Effector CD8-positive, alpha-beta T cell (primary cell): Measurements from ENCODE around the gene CYYR1.

Experiments
- DNase-seq: peaks from one replicate; lab custom pipeline; 2025; lab: John Stamatoyannopoulos, UW

CYYR1 gene

GRCh38 chr21:26433386-26433785 lies 139.7 kb downstream of the CYYR1 start:
- no peak for DNase-seq

- DNase-seq: no peak
Observed at GRCh38 chr21:26432410-26432809, 140.7 kb downstream of the CYYR1 start.

GRCh38 chr21:26425576-26425975 lies 147.5 kb downstream of the CYYR1 start:
- no peak for DNase-seq

- DNase-seq: no peak
Observed at GRCh38 chr21:26423511-26423910, 149.6 kb downstream of the CYYR1 start.

- no peak for DNase-seq
Observed at GRCh38 chr21:26422706-26423105, 150.4 kb downstream of the CYYR1 start.

GRCh38 chr21:26422138-26422537 lies 150.9 kb downstream of the CYYR1 start:
- no peak for DNase-seq

GRCh38 chr21:26421724-26422123 lies 151.4 kb downstream of the CYYR1 start:
- DNase-seq: no peak
